Liver (tissue), 9 donors: ENCODE data around the gene EHMT1. TPM values are rescaled to one million over a fixed set of nuclear protein-coding genes. Genes with fewer than 3 reads are reported as not detected.
A peak's percentile ranks its signal among the peaks of the same experiment; 100 is the strongest.

Experiments
- DNase-seq: peaks from one replicate; pipeline ENCODE4 v3.0.0-alpha.2; 2017; ENCODE audit warnings: low spot score
- H3K27ac ChIP-seq, 2 donors: one replicate each; pipeline ENCODE4 v1.7.0; 2013; ENCODE audit warnings: inconsistent platforms in 2 of 2, low read length in 2 of 2, control low read depth in 1 of 2, low read depth in 1 of 2, mild to moderate bottlenecking in 1 of 2
- H3K27me3 ChIP-seq, 4 donors: one replicate each; pipeline versions ENCODE4 v1.6.1 to v1.7.0; 2013; ENCODE audit warnings: low read length in 3 of 4, inconsistent platforms in 1 of 4, mild to moderate bottlenecking in 1 of 4, moderate library complexity in 1 of 4; ENCODE audit not compliant: control insufficient read depth in 4 of 4, insufficient read depth in 4 of 4
- H3K36me3 ChIP-seq, 4 donors: one replicate each; pipeline versions ENCODE4 v1.6.1 to v1.7.0; 2013; ENCODE audit warnings: low read length in 3 of 4, mild to moderate bottlenecking in 3 of 4, low read depth in 1 of 4, moderate library complexity in 1 of 4; ENCODE audit not compliant: control insufficient read depth in 4 of 4, insufficient read depth in 3 of 4
- H3K4me1 ChIP-seq, 4 donors: one replicate each; pipeline versions ENCODE4 v1.6.1 to v1.7.0; 2013; ENCODE audit warnings: low read length in 3 of 4, mild to moderate bottlenecking in 3 of 4, moderate library complexity in 1 of 4; ENCODE audit not compliant: control insufficient read depth in 4 of 4, insufficient read depth in 4 of 4
- H3K4me3 ChIP-seq, 3 donors: one replicate each; pipeline versions ENCODE4 v1.6.1 to v1.7.0; 2013; ENCODE audit warnings: low read length in 3 of 3, control low read depth in 1 of 3, low read depth in 1 of 3, mild to moderate bottlenecking in 1 of 3
- H3K9ac ChIP-seq, 2 donors: one replicate each; pipeline ENCODE4 v1.7.0; 2013; ENCODE audit warnings: low read length in 2 of 2, mild to moderate bottlenecking in 2 of 2, moderate library complexity in 2 of 2, control low read depth in 1 of 2, low read depth in 1 of 2
- H3K9me3 ChIP-seq, 4 donors: one replicate each; pipeline versions ENCODE4 v1.6.1 to v1.7.0; 2013; ENCODE audit warnings: low read length in 3 of 4; ENCODE audit not compliant: control insufficient read depth in 4 of 4
- EGR1 ChIP-seq, 2 donors: IDR thresholded peaks; 2 replicates each; pipeline ENCODE4 v1.6.1; 2016 to 2018; ENCODE audit warnings: antibody characterized with exemption in 2 of 2, low read depth in 2 of 2
- FOXA2 ChIP-seq: IDR thresholded peaks from 2 replicates; pipeline ENCODE4 v1.6.1; 2016; ENCODE audit warnings: antibody characterized with exemption
- GABPA ChIP-seq, 2 donors: IDR thresholded peaks in 1 of 2; conservative IDR thresholded peaks in 1 of 2; 2 replicates each; pipeline ENCODE4 v1.6.1; 2016; ENCODE audit warnings: antibody characterized with exemption in 2 of 2, mild to moderate bottlenecking in 1 of 2, moderate library complexity in 1 of 2
- HNF4A ChIP-seq, 2 donors: conservative IDR thresholded peaks; 2 replicates each; pipeline ENCODE4 v1.6.1; 2016; ENCODE audit warnings: antibody characterized with exemption in 2 of 2, mild to moderate bottlenecking in 2 of 2
- HNF4G ChIP-seq: IDR thresholded peaks from 2 replicates; pipeline ENCODE4 v1.6.1; 2016; ENCODE audit warnings: antibody characterized with exemption
- JUND ChIP-seq, 2 donors: IDR thresholded peaks; 2 replicates each; pipeline ENCODE4 v1.6.1; 2016; ENCODE audit warnings: antibody characterized with exemption in 2 of 2
- RAD21 ChIP-seq, 2 donors: IDR thresholded peaks; 2 replicates each; pipeline ENCODE4 v1.6.1; 2016; ENCODE audit warnings: antibody characterized with exemption in 2 of 2, mild to moderate bottlenecking in 2 of 2
- RXRA ChIP-seq, 2 donors: IDR thresholded peaks; 2 replicates each; pipeline ENCODE4 v1.6.1; 2017 to 2018; ENCODE audit warnings: antibody characterized with exemption in 2 of 2, mild to moderate bottlenecking in 1 of 2
- SP1 ChIP-seq: IDR thresholded peaks from 2 replicates; pipeline ENCODE4 v1.6.1; 2018; ENCODE audit warnings: antibody characterized with exemption, mild to moderate bottlenecking
- TAF1 ChIP-seq: conservative IDR thresholded peaks from 2 replicates; pipeline ENCODE4 v1.6.1; 2016; ENCODE audit warnings: antibody characterized with exemption, mild to moderate bottlenecking
- YY1 ChIP-seq: IDR thresholded peaks from 2 replicates; pipeline ENCODE4 v1.6.1; 2016; ENCODE audit warnings: antibody characterized with exemption, mild to moderate bottlenecking
- WGBS: extraction: QIAGEN DNeasy Blood & Tissue Kit; methylation state at CpG from one replicate; pipeline ENCODE4 v1.1.7; 2013; 5-methylcytosine and 5-hydroxymethylcytosine counted together
- polyA plus RNA-seq, 2 donors: library from polyadenylated mRNA; stranded (reverse) in 1 of 2; unstranded in 1 of 2; fragments of 200-250 nt in 1 of 2; fragments of >200 nt in 1 of 2; fragmentation: Nextera tagmentation in 1 of 2; extraction: Ambion mirVana in 1 of 2; gene quantifications; one replicate each; pipeline versions ENCODE4 v1.2.1 to v1.2.3, GENCODE V29; 2013 to 2015
- total RNA-seq, 2 donors: library from RNA; depleted of rRNA; stranded (reverse); fragments of >200 nt; gene quantifications; one replicate each; pipeline ENCODE4 v1.2.3, GENCODE V29; 2014
- TF ChIP-seq, protein P1 (sequence below): fragments of 150-350 bp; IDR thresholded peaks from 2 replicates; pipeline ENCODE4 v1.5.1; 2017; ENCODE audit warnings: improper control_type of control experiment, low read depth, low read length; ENCODE audit not compliant: missing input control
- TF ChIP-seq, protein P2 (sequence below): IDR thresholded peaks from 2 replicates; pipeline ENCODE4 v1.6.1; 2016; ENCODE audit warnings: antibody characterized with exemption
- TF ChIP-seq, protein P3 (sequence below): IDR thresholded peaks from 2 replicates; pipeline ENCODE4 v1.6.1; 2016; ENCODE audit warnings: antibody characterized with exemption
- TF ChIP-seq, protein P4 (sequence below): IDR thresholded peaks from 2 replicates; pipeline ENCODE4 v1.6.1; 2016; ENCODE audit warnings: antibody characterized with exemption
- TF ChIP-seq, protein P5 (sequence below): IDR thresholded peaks from 2 replicates; pipeline ENCODE4 v1.6.1; 2016; ENCODE audit warnings: antibody characterized with exemption, mild to moderate bottlenecking
- donor health status: healthy.
- donor health status: healthy.
- donor health status: healthy.
- donor health status: healthy.
- donor health status: healthy.

Gene EHMT1
- total and polyA plus RNA-seq, 4 donors = 16.1 to 48.2 (median 27.3) TPM

DNA sequence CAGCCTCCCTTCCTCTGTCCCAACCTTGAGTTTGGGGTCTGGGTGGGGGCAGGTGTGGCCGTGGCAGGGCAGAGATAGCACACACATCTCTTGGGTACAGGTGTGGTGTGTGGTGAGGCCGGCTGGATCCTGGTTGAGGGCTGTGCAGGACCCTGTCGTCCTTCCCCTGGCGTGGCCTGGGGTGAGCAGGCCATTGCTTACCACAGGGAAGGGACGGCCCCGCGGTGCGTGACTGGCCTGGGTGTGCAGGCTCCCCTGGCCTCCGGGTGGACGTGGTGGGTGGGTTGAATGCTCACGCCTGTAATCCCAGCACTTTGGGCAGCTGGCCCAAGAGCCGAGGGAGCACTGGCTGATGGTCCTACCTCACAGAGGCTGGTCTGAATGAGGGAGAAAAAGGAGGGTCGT lies 12.1 kb upstream of the EHMT1 start (continued):
- TF ChIP-seq YY1 (no peak), GABPA (IDR thresholded peaks at IDR 0.05 in 1 of 2, conservative IDR thresholded peaks at IDR 0.05 in 1 of 2) (no peak), RXRA (IDR thresholded peaks at IDR 0.05) (no peak), HNF4G (no peak), HNF4A (conservative IDR thresholded peaks at IDR 0.05) (no peak), JUND (IDR thresholded peaks at IDR 0.05) (no peak), TAF1 (no peak), SP1 (no peak)
- TF ChIP-seq, protein P1, sequence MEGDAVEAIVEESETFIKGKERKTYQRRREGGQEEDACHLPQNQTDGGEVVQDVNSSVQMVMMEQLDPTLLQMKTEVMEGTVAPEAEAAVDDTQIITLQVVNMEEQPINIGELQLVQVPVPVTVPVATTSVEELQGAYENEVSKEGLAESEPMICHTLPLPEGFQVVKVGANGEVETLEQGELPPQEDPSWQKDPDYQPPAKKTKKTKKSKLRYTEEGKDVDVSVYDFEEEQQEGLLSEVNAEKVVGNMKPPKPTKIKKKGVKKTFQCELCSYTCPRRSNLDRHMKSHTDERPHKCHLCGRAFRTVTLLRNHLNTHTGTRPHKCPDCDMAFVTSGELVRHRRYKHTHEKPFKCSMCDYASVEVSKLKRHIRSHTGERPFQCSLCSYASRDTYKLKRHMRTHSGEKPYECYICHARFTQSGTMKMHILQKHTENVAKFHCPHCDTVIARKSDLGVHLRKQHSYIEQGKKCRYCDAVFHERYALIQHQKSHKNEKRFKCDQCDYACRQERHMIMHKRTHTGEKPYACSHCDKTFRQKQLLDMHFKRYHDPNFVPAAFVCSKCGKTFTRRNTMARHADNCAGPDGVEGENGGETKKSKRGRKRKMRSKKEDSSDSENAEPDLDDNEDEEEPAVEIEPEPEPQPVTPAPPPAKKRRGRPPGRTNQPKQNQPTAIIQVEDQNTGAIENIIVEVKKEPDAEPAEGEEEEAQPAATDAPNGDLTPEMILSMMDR = no peak
- TF ChIP-seq, protein P2, sequence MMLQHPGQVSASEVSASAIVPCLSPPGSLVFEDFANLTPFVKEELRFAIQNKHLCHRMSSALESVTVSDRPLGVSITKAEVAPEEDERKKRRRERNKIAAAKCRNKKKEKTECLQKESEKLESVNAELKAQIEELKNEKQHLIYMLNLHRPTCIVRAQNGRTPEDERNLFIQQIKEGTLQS = no peak
- TF ChIP-seq, protein P3, sequence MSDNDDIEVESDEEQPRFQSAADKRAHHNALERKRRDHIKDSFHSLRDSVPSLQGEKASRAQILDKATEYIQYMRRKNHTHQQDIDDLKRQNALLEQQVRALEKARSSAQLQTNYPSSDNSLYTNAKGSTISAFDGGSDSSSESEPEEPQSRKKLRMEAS = no peak

DNA sequence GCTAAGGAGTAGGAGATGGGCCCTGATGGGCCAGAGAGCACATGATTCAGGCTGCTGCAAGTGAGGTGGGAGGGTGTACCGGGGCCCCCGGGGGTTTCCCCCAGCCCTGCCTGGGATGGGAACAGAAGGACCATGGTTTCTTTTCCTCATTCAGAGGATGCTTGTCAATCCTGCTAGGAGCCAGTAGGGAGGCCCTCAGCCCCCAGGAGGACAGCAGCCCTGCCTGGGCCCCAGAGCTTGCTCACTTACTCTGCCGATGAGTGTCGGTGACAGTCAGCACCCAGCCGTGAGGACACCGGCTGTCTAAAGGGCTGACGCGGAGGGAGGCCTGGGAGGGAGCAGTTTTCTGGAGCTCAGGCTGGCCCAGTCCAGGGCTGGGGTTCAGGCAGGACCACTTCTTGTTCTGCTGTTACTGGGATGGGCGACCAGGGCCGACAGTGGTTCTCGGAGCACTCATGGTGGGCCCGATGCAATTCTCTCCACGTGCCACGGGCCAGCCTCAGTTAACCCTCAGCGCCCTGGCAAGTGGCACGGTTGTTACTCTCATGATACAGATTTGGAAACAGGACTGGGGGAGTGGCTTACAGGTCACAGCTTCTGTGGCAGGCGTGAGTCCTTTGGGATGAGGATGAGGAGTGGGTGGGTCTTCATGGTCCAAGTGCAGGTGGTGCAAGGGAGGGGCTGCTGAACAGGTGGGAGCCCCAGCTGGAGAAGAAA lies 11.5 kb upstream of the EHMT1 start:
- Histone ChIP-seq H3K4me3 (peak overlapping the region in 2 of 3 donors; percentile 5 to 80), H3K27ac (peak overlapping the region in 1 of 2 donors; percentile 87), H3K27me3 (no peaks in the 10 kb centered on the region), H3K36me3 (no peaks in the 10 kb centered on the region), H3K9me3 (no peaks in the 10 kb centered on the region), H3K9ac (peak overlapping the region in 1 of 2 donors; percentile 84), H3K4me1 (peaks cover 10 to 44% (median 36%) of the 10 kb centered on the region in 4 donors)
- DNase-seq = no peak
- WGBS = 65% methylated on average over 17 of the region's 17 CpGs
- TF ChIP-seq, protein P3 = no peak
- TF ChIP-seq SP1 (no peak), HNF4A (conservative IDR thresholded peaks at IDR 0.05) (no peak), EGR1 (IDR thresholded peaks at IDR 0.05; ENCODE audit: low read depth in 2 of 2) (no peak), FOXA2 (no peak), RAD21 (IDR thresholded peaks at IDR 0.05) (no peak), TAF1 (no peak), YY1 (no peak), HNF4G (no peak)
- TF ChIP-seq, protein P4, sequence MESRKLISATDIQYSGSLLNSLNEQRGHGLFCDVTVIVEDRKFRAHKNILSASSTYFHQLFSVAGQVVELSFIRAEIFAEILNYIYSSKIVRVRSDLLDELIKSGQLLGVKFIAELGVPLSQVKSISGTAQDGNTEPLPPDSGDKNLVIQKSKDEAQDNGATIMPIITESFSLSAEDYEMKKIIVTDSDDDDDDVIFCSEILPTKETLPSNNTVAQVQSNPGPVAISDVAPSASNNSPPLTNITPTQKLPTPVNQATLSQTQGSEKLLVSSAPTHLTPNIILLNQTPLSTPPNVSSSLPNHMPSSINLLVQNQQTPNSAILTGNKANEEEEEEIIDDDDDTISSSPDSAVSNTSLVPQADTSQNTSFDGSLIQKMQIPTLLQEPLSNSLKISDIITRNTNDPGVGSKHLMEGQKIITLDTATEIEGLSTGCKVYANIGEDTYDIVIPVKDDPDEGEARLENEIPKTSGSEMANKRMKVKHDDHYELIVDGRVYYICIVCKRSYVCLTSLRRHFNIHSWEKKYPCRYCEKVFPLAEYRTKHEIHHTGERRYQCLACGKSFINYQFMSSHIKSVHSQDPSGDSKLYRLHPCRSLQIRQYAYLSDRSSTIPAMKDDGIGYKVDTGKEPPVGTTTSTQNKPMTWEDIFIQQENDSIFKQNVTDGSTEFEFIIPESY = no peak
- TF ChIP-seq, protein P5, sequence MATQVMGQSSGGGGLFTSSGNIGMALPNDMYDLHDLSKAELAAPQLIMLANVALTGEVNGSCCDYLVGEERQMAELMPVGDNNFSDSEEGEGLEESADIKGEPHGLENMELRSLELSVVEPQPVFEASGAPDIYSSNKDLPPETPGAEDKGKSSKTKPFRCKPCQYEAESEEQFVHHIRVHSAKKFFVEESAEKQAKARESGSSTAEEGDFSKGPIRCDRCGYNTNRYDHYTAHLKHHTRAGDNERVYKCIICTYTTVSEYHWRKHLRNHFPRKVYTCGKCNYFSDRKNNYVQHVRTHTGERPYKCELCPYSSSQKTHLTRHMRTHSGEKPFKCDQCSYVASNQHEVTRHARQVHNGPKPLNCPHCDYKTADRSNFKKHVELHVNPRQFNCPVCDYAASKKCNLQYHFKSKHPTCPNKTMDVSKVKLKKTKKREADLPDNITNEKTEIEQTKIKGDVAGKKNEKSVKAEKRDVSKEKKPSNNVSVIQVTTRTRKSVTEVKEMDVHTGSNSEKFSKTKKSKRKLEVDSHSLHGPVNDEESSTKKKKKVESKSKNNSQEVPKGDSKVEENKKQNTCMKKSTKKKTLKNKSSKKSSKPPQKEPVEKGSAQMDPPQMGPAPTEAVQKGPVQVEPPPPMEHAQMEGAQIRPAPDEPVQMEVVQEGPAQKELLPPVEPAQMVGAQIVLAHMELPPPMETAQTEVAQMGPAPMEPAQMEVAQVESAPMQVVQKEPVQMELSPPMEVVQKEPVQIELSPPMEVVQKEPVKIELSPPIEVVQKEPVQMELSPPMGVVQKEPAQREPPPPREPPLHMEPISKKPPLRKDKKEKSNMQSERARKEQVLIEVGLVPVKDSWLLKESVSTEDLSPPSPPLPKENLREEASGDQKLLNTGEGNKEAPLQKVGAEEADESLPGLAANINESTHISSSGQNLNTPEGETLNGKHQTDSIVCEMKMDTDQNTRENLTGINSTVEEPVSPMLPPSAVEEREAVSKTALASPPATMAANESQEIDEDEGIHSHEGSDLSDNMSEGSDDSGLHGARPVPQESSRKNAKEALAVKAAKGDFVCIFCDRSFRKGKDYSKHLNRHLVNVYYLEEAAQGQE = no peak
